ENCODE measurements around the gene IGFL2.

DNA sequence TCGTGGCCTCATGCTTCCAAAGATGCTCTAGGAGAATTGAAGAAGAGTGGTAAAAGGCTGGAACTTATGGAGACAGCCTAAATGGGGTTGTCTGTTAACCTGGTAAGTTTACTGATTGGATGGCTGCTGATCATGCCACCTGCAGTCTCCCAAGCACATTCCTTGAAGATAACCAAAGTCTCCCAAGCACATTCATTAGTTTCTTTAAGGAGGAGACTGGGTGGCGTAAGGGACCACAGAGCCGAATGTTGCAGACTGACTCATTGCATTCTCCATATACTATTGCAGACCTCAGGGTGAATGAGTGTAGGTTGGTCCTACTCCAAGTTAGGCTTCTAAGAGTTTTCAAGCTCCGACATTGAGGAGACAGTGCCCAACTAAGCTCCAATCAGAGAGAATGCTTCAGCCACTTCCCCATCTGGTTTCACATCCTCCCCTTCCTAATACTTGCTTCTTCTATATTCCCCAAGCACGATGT lies 23.4 kb upstream of the IGFL2 start, which contains the start of gene IGFL3:
- TF ChIP-seq GABPA (IDR thresholded peaks at IDR 0.05 in 1 of 2, conservative IDR thresholded peaks at IDR 0.05 in 1 of 2) (no peak), HNF4A (conservative IDR thresholded peaks at IDR 0.05) (no peak), TAF1 (conservative IDR thresholded peaks at IDR 0.05) (no peak), EGR1 (IDR thresholded peaks at IDR 0.05; ENCODE audit: low read depth in 2 of 2) (no peak), RAD21 (IDR thresholded peaks at IDR 0.05) (no peak), JUND (IDR thresholded peaks at IDR 0.05) (no peak), SP1 (IDR thresholded peaks at IDR 0.05) (no peak), YY1 (IDR thresholded peaks at IDR 0.05) (no peak)
- TF ChIP-seq, protein P1, sequence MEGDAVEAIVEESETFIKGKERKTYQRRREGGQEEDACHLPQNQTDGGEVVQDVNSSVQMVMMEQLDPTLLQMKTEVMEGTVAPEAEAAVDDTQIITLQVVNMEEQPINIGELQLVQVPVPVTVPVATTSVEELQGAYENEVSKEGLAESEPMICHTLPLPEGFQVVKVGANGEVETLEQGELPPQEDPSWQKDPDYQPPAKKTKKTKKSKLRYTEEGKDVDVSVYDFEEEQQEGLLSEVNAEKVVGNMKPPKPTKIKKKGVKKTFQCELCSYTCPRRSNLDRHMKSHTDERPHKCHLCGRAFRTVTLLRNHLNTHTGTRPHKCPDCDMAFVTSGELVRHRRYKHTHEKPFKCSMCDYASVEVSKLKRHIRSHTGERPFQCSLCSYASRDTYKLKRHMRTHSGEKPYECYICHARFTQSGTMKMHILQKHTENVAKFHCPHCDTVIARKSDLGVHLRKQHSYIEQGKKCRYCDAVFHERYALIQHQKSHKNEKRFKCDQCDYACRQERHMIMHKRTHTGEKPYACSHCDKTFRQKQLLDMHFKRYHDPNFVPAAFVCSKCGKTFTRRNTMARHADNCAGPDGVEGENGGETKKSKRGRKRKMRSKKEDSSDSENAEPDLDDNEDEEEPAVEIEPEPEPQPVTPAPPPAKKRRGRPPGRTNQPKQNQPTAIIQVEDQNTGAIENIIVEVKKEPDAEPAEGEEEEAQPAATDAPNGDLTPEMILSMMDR (IDR thresholded peaks at IDR 0.05; ENCODE audit: low read depth, low read length, missing input control) = no peak
- TF ChIP-seq, protein P2, sequence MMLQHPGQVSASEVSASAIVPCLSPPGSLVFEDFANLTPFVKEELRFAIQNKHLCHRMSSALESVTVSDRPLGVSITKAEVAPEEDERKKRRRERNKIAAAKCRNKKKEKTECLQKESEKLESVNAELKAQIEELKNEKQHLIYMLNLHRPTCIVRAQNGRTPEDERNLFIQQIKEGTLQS (IDR thresholded peaks at IDR 0.05) = no peak
- TF ChIP-seq, protein P3, sequence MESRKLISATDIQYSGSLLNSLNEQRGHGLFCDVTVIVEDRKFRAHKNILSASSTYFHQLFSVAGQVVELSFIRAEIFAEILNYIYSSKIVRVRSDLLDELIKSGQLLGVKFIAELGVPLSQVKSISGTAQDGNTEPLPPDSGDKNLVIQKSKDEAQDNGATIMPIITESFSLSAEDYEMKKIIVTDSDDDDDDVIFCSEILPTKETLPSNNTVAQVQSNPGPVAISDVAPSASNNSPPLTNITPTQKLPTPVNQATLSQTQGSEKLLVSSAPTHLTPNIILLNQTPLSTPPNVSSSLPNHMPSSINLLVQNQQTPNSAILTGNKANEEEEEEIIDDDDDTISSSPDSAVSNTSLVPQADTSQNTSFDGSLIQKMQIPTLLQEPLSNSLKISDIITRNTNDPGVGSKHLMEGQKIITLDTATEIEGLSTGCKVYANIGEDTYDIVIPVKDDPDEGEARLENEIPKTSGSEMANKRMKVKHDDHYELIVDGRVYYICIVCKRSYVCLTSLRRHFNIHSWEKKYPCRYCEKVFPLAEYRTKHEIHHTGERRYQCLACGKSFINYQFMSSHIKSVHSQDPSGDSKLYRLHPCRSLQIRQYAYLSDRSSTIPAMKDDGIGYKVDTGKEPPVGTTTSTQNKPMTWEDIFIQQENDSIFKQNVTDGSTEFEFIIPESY (IDR thresholded peaks at IDR 0.05) = no peak
- TF ChIP-seq, protein P4, sequence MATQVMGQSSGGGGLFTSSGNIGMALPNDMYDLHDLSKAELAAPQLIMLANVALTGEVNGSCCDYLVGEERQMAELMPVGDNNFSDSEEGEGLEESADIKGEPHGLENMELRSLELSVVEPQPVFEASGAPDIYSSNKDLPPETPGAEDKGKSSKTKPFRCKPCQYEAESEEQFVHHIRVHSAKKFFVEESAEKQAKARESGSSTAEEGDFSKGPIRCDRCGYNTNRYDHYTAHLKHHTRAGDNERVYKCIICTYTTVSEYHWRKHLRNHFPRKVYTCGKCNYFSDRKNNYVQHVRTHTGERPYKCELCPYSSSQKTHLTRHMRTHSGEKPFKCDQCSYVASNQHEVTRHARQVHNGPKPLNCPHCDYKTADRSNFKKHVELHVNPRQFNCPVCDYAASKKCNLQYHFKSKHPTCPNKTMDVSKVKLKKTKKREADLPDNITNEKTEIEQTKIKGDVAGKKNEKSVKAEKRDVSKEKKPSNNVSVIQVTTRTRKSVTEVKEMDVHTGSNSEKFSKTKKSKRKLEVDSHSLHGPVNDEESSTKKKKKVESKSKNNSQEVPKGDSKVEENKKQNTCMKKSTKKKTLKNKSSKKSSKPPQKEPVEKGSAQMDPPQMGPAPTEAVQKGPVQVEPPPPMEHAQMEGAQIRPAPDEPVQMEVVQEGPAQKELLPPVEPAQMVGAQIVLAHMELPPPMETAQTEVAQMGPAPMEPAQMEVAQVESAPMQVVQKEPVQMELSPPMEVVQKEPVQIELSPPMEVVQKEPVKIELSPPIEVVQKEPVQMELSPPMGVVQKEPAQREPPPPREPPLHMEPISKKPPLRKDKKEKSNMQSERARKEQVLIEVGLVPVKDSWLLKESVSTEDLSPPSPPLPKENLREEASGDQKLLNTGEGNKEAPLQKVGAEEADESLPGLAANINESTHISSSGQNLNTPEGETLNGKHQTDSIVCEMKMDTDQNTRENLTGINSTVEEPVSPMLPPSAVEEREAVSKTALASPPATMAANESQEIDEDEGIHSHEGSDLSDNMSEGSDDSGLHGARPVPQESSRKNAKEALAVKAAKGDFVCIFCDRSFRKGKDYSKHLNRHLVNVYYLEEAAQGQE (IDR thresholded peaks at IDR 0.05) = no peak
